HG03175 (cell line): ENCODE data around the gene MYO5B.

Experiments used
- ATAC-seq: cut with Tn5 transposase; IDR thresholded peaks from one replicate; pipeline ENCODE4 v1.9.1; 2021; ENCODE audit warnings: mild to moderate bottlenecking, moderate library complexity; ENCODE audit not compliant: unreplicated experiment

MYO5B gene

GRCh38 chr18:50189160-50189559 lies 5.8 kb downstream of the MYO5B start:
- no peak for ATAC-seq

- ATAC-seq: no peak
These were observed 6.3 kb downstream of the MYO5B start for GRCh38 chr18:50188652-50189051.

- ATAC-seq: no peak
These were observed 7.3 kb downstream of the MYO5B start for GRCh38 chr18:50187659-50188058.

GRCh38 chr18:50186385-50186784 lies 8.6 kb downstream of the MYO5B start:
- ATAC-seq: no peak

GRCh38 chr18:50183556-50183955 lies 11.4 kb downstream of the MYO5B start:
- no peak for ATAC-seq

GRCh38 chr18:50182511-50182910 lies 12.4 kb downstream of the MYO5B start:
- ATAC-seq: no peak

- no peak for ATAC-seq
These were observed 13.4 kb downstream of the MYO5B start for GRCh38 chr18:50181590-50181989.

- no peak for ATAC-seq
These were observed 15.5 kb downstream of the MYO5B start for GRCh38 chr18:50179465-50179864.

GRCh38 chr18:50177294-50177992 lies 17.5 kb downstream of the MYO5B start:
- ATAC-seq: no peak

GRCh38 chr18:50172367-50172766 lies 22.6 kb downstream of the MYO5B start:
- ATAC-seq: no peak

GRCh38 chr18:50171406-50171805 lies 23.5 kb downstream of the MYO5B start:
- no peak for ATAC-seq

GRCh38 chr18:50170004-50170403 lies 24.9 kb downstream of the MYO5B start:
- ATAC-seq: no peak

GRCh38 chr18:50169149-50169548 lies 25.8 kb downstream of the MYO5B start:
- ATAC-seq: no peak

GRCh38 chr18:50167966-50168365 lies 27.0 kb downstream of the MYO5B start:
- ATAC-seq: no peak

GRCh38 chr18:50166901-50167300 lies 28.0 kb downstream of the MYO5B start:
- no peak for ATAC-seq

- ATAC-seq: no peak
These were observed 31.4 kb downstream of the MYO5B start for GRCh38 chr18:50163505-50163904.

GRCh38 chr18:50162486-50163304 lies 32.3 kb downstream of the MYO5B start:
- ATAC-seq: no peak

GRCh38 chr18:50161597-50162205 lies 33.2 kb downstream of the MYO5B start:
- no peak for ATAC-seq

- ATAC-seq: no peak
These were observed 35.3 kb downstream of the MYO5B start for GRCh38 chr18:50159654-50160046.

GRCh38 chr18:50158866-50159653 lies 35.9 kb downstream of the MYO5B start:
- no peak for ATAC-seq

- no peak for ATAC-seq
These were observed 39.5 kb downstream of the MYO5B start for GRCh38 chr18:50155406-50155805.
